ENCODE data around the gene KLHL12. TPM values are rescaled to one million over a fixed set of nuclear protein-coding genes. Genes with fewer than 3 reads are reported as not detected.

The KLHL12 gene
- total RNA-seq, 1 experiment from 2014 or later, result 29.6 TPM

GRCh38 chr1:202967684-202968281 lies 40.7 kb upstream of the KLHL12 start:
- H3K27me3 ChIP-seq (ENCODE audit: insufficient read depth, low read depth), result no peaks in the 10 kb centered on the region
- peak overlapping the region; percentile 94 for H3K4me2 ChIP-seq
- no TSS peak for BruUV-seq (replicated peaks)
- peaks cover 4% of the 10 kb centered on the region; the same call in 1 of the 2 replicates for H3K36me3 ChIP-seq (ENCODE audit: low read depth)
- no peaks in the 10 kb centered on the region for H3K9me3 ChIP-seq (ENCODE audit: insufficient read depth, low read depth)
- intact Hi-C loops (cut with micrococcal nuclease; ENCODE audit: unreplicated experiment), result loop anchor here (5.0 kb wide), 1 partner anchor 160 kb away; the partner anchor contains the start of gene KDM5B
- H3K9me2 ChIP-seq (ENCODE audit: insufficient read depth), result no peaks in the 10 kb centered on the region
- peak overlapping the region; percentile 94 for H2AFZ ChIP-seq
- no peak overlapping the region for H3K27ac ChIP-seq
- CTCF ChIA-PET, result interaction anchor here (0.5 to 0.8 kb wide), 4 partner anchors 15 to 370 kb away, joined by 3 to 9 read pairs (median 6); no protein-coding TSS in a partner anchor
- H3K4me3 ChIP-seq, result peak overlapping the region; percentile 99; the same call in 1 of the 2 replicates
- no peaks in the 10 kb centered on the region for H4K20me1 ChIP-seq (ENCODE audit: insufficient read depth)
- POLR2A ChIA-PET (ENCODE audit: unreplicated experiment), result no interaction called here
- peaks cover 12% of the 10 kb centered on the region; the same call in 1 of the 2 replicates for H3K79me2 ChIP-seq (ENCODE audit: low read depth)
- TF ChIP-seq EZH2 (IDR thresholded peaks at IDR 0.05; ENCODE audit: low read depth) (no peak), CTCF (conservative IDR thresholded peaks at IDR 0.05) (no peak)
- H3K4me1 ChIP-seq (replicated peaks; ENCODE audit: insufficient read depth), result peaks cover 16% of the 10 kb centered on the region
- peaks cover 15% of the 10 kb centered on the region; the same call in 1 of the 2 replicates for H3F3A ChIP-seq (ENCODE audit: insufficient read depth, low read depth)
- DNase-seq, result no peak

- intact Hi-C loops (cut with micrococcal nuclease; ENCODE audit: unreplicated experiment), result loop anchor here (5.0 kb wide), 1 partner anchor 159 kb away; the partner anchor contains the start of gene KDM5B
- peak overlapping the region; percentile 99 for H3K4me3 ChIP-seq
- H4K20me1 ChIP-seq (ENCODE audit: insufficient read depth), result no peaks in the 10 kb centered on the region
- H2AFZ ChIP-seq, result peak overlapping the region; percentile 100
- TF ChIP-seq CTCF (conservative IDR thresholded peaks at IDR 0.05) (no peak), EZH2 (IDR thresholded peaks at IDR 0.05; ENCODE audit: low read depth) (no peak)
- POLR2A ChIA-PET (ENCODE audit: unreplicated experiment), result no interaction called here
- H3K4me2 ChIP-seq, result peak overlapping the region; percentile 99
- BruUV-seq (replicated peaks), result TSS peak; percentile 55
- no peak overlapping the region for H3K27ac ChIP-seq
- peaks cover 4% of the 10 kb centered on the region; the same call in 1 of the 2 replicates for H3K36me3 ChIP-seq (ENCODE audit: low read depth)
- CTCF ChIA-PET, result no interaction called here
- peaks cover 15% of the 10 kb centered on the region; the same call in 1 of the 2 replicates for H3F3A ChIP-seq (ENCODE audit: insufficient read depth, low read depth)
- no peaks in the 10 kb centered on the region for H3K9me3 ChIP-seq (ENCODE audit: insufficient read depth, low read depth)
- no peaks in the 10 kb centered on the region for H3K27me3 ChIP-seq (ENCODE audit: insufficient read depth, low read depth)
- no peaks in the 10 kb centered on the region for H3K9me2 ChIP-seq (ENCODE audit: insufficient read depth)
- H3K4me1 ChIP-seq (replicated peaks; ENCODE audit: insufficient read depth), result peaks cover 16% of the 10 kb centered on the region
- DNase-seq, result no peak
- H3K79me2 ChIP-seq (ENCODE audit: low read depth), result peaks cover 12% of the 10 kb centered on the region; the same call in 1 of the 2 replicates
Observed at GRCh38 chr1:202966006-202966898, 39.2 kb upstream of the KLHL12 start.

DNA sequence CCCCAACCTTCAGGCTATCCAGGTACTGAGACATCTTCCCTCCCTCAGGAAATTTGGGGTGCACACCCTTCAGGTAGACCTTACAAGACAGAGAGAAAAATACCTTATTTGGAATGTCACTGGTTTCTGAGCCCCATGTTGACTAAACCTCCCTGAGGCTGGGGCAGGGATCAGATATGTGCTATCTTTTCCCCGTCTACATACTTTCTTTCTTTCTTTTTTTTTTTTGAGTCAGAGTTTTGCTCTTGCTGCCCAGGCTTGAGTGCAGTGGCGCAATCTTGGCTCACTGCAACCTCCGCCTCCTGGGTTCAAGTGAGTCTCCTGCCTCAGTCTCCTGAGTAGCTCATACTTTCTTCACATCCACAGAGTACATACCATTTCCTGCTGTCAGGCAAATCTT lies 38.4 kb upstream of the KLHL12 start:
- peaks cover 15% of the 10 kb centered on the region; the same call in 1 of the 2 replicates for H3F3A ChIP-seq (ENCODE audit: insufficient read depth, low read depth)
- DNase-seq, result no peak
- CTCF ChIA-PET, result interaction anchor here (0.6 kb wide), 2 partner anchors 16 to 364 kb away, joined by 4 to 6 read pairs; no protein-coding TSS in a partner anchor

More for the DNA sequence above, 38.4 kb upstream of the KLHL12 start:
- POLR2A ChIA-PET (ENCODE audit: unreplicated experiment), result no interaction called here
- Histone ChIP-seq H2AFZ (no peak overlapping the region), H4K20me1 (ENCODE audit: insufficient read depth) (no peaks in the 10 kb centered on the region), H3K27ac (no peak overlapping the region), H3K4me1 (replicated peaks; ENCODE audit: insufficient read depth) (peaks cover 16% of the 10 kb centered on the region), H3K27me3 (ENCODE audit: insufficient read depth, low read depth) (no peaks in the 10 kb centered on the region), H3K36me3 (ENCODE audit: low read depth) (peaks cover 4% of the 10 kb centered on the region; the same call in 1 of the 2 replicates), H3K9me3 (ENCODE audit: insufficient read depth, low read depth) (no peaks in the 10 kb centered on the region), H3K9me2 (ENCODE audit: insufficient read depth) (no peaks in the 10 kb centered on the region), H3K79me2 (ENCODE audit: low read depth) (peaks cover 12% of the 10 kb centered on the region; the same call in 1 of the 2 replicates), H3K4me3 (no peak overlapping the region), H3K4me2 (no peak overlapping the region)
- intact Hi-C loops (cut with micrococcal nuclease; ENCODE audit: unreplicated experiment), result loop anchor here (5.0 kb wide), 1 partner anchor 158 kb away; the partner anchor contains the start of gene KDM5B
- no TSS peak for BruUV-seq (replicated peaks)
- TF ChIP-seq EZH2 (IDR thresholded peaks at IDR 0.05; ENCODE audit: low read depth) (no peak), CTCF (conservative IDR thresholded peaks at IDR 0.05) (no peak)

Measured in PC-9 (cell line).